Inflammatory macrophage (primary cell): Measurements from ENCODE around the gene ZNF154.

Source experiments
- DNase-seq, 2 donors: peaks; one replicate each; pipeline ENCODE4 v3.0.0-alpha.2; 2020 to 2022

Gene ZNF154

GRCh38 chr19:57675881-57676280, 33.1 kb downstream of the ZNF154 start:
- no peak for DNase-seq

GRCh38 chr19:57672466-57672865, 36.5 kb downstream of the ZNF154 start:
- no peak for DNase-seq

- no peak for DNase-seq
Observed at GRCh38 chr19:57671124-57671895, 37.7 kb downstream of the ZNF154 start.

DNA sequence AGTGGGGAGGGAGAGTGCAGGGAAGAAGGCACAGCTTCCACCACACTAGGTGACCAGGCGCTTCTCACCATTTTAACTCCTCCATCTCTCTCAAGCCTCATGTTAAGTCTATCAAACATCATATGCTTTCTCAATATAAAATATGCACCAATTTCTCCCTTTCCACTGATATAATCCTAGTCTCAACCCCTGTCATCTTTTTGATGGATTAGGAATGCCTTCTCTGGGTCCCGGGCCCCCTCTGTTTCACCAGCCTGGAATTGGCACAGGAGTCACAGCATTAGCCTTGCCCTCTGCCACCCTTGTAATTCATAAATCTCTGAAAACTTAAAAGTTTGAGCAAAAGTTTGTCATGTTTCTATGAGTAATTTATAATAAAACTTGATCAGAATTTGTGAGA, 40.4 kb downstream of the ZNF154 start, which contains the start of gene ZSCAN4:
Gene ZSCAN4, plus strand, starts transcription at position 301 of the 400 bp plus-strand sequence. CDS start 7,211 bp downstream, outside the sequence.
- no peak for DNase-seq

- DNase-seq = no peak
Observed at GRCh38 chr19:57667228-57667627, 41.8 kb downstream of the ZNF154 start.

DNA sequence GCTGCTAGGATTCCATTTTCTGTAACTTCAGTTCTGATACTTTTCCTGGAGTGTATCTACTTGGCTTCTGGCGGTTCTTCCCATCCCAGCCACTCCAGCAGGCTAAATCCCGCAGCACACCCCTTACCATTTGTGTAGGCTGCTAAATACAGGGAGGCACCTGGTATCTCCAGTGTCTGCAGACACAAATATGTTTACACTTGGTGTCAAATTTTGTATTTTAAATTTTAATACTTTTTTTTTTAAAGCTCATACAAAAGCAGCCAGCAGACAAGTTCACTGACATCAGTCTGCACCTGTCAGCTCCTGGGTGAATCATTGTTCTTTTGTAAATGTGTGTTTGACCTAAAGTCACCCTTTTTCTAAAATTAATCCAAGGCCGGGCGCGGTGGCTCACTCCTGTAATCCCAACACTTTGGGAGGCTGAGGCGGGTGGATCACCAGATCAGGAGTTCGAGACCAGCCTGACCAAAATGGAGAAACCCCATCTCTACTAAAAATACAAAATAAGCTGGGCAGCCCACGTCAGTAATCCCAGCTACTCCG, 43.7 kb downstream of the ZNF154 start:
- no peak for DNase-seq

GRCh38 chr19:57664269-57665127, 44.5 kb downstream of the ZNF154 start:
- DNase-seq = peak in 1 of 2 donors; percentile 0

DNA sequence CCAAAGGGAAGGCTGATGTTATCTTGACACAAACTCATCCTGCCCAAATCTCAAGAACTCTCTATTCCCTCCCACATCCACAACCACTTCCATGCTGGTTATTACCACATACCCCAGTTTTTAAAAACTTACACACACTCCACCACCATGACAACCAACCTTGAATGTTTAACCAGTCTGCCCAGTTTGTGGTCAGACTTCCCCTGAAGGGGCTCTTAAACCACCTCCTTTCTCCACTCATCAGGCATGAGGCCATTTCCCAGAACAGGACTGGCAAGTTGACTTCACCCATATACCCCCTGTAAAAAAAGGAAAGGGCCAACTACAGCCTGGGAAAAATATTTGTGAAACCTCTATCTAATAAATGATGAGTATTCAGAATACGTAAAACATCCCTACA, 52.7 kb downstream of the ZNF154 start:
- DNase-seq = no peak

GRCh38 chr19:57655443-57655842, 53.6 kb downstream of the ZNF154 start:
- no peak for DNase-seq

DNA sequence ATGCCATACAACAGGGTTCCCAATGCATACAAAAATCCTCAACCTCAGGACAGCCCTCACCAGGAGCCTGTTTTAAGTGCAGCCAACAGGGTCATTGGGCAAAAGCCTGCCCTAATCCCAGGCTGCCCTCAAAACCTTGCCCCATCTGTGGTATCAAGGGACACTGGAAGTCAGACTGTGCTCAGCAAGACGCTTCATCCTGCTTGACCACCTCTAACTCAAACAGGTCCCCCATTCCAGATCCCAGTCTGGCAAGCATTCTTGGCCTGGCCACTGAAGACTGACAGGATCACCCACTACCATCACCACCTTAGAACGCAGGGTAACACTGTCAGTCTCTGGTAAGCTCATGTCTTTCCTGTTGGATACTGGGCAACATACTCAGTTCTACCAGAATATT, 55.3 kb downstream of the ZNF154 start:
- DNase-seq = no peak

GRCh38 chr19:57651654-57651996, 57.4 kb downstream of the ZNF154 start:
- DNase-seq = no peak

GRCh38 chr19:57648331-57649003, 60.5 kb downstream of the ZNF154 start:
- DNase-seq = no peak
